HG03097 (cell line): ENCODE data around the gene MNAT1.

ENCODE experiments used
- ATAC-seq: cut with Tn5 transposase; IDR thresholded peaks from one replicate; pipeline ENCODE4 v1.9.1; 2021; ENCODE audit not compliant: unreplicated experiment, low FRiP score

MNAT1 gene

DNA sequence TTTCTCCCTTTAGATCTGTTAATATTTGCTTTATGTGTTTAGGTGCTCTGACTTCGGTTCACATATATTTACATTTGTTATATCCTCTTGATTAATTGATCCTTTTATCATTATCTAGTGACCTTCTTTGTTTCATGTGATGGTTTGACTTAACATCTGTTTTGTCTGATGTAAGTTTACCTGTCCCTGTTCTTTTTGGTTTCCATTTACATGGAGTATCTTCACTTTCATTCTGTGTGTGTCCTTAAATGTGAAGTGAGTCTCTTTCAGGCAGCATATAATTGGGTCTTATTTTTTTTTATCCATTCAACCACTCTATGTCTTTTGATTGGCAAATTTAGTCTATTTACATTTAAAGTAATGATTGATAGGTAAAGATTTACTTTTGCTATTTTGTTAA is 222.1 kb downstream of the MNAT1 start:
- ATAC-seq, result no peak

DNA sequence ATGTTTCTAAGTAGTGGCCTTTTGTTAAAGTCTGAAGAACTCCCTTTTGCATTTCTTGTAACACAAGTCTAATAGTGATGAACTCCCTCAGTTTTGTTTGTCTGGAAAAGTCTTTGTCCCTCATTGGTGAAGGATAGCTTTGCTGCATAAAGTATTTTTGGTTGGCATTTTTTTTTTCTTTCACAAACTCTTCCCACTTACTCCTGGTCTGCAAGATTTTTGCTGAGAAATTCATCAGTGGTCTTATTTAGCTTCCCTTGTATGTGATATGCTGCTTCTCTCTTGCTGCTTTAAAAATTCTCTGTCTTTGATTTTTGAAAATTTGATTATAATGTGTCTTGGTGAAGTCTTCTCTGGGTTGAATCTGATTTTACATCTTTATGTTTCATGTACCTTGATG is 223.6 kb downstream of the MNAT1 start:
- ATAC-seq, result no peak

DNA sequence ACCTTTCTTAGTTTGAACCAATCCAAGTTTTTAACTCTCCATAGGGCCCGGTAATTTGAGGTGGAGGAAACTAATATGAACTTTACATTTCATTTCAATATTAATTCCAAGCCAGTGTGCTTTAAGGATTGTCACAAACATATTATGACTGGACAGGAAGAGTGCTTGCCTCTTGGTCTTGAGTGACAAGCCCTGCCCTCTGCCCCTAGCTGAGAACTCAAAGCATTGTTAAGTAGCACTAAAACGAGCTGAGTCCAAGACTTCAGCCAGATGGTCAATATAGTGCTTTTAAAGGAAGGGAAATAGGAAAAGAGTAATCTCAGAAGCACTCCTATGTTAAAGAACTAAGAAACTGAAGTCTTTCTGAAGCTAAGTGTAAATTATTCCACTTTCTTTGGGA is 229.2 kb downstream of the MNAT1 start:
- ATAC-seq, result no peak

DNA sequence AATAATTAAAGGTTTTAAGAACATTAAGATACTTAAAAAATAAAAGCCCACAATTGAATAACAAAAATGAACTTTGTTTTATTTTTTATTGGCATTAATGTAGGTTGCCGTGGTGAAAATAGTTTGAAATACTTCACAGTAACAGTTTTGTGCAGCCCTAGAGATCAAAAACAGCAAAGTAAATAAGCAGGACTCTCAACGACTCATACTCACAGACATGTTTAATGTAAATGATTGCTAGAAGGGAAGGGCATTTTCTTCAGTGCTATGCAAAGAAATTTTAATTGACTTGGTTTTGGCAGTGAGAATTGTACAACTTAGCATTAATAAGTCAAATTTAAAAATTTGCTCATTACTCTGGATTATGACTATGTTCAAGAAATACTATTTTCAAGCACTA is 230.3 kb downstream of the MNAT1 start:
- ATAC-seq, result no peak

DNA sequence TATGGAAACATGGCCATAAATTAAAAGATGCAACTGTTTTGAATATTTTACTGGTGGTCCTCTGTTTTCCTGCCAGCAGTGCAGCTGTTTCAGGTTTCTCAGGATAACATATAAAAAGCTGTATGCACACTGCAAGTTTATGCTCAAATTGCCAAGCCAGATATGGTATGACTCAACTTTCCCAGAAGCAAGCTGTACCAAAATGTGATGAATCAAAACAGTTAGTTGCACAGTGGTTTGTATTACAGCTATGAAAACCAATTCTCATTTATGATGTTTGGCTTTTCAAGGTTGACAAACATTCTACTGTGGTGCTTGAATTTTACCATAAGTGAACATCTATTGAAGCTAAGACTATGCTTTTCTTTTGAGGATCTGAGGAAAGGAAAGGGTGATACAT is 230.8 kb downstream of the MNAT1 start:
- ATAC-seq, result no peak

DNA sequence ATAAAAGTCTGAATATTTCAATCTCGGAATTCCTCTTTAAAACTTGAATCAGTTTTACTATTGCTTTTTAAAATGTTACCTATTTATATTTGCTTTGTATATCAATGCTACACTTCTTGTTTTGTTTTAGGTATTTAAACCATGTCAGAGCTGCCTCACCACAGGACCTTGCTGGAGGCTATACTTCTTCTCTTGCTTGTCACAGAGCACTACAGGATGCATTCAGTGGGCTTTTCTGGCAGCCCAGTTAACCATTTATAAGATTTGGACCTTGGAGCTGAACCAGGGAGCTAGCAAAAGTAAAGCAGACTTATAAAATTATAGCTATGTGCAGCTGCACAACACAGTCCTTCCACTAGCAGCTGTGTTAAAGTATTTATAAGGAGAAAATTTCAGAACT is 233.5 kb downstream of the MNAT1 start:
- ATAC-seq, result no peak

DNA sequence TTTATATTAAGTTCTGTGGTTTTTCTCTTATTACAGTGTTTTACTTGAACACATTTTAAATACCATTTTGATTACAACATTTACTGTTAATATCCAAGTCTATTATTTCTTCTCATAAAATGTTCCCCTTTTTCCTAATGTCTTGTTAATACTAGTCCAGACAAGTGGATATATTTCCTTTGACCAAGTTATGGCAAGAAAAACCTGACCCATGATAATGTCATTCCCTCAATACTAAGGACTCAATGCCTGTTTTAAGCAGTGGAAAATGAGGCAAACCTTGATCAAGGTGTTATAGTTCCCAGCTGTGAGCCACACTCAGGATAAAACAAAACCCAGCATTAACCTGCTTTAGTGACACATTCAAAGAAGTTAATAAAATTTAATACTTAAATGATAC is 234.1 kb downstream of the MNAT1 start:
- ATAC-seq, result no peak

DNA sequence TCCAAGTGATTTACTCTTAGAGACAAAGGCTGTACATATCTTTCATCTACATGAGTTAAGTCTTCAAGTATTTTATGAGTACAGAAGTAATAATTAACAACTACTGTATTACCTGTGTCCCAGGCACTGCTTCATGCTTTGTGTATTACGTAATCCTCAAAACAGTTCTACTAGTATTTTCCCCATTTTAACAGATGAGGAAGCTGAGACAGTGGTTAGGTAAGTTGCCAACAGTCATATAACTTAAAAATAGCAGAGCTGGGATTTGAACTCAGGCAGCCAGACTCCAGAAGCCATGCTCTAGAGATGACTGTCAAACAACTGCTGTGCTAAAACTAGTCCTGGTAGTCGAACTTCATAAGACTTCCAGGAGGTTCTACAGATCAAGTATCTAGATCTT is 235.6 kb downstream of the MNAT1 start:
- ATAC-seq, result no peak

DNA sequence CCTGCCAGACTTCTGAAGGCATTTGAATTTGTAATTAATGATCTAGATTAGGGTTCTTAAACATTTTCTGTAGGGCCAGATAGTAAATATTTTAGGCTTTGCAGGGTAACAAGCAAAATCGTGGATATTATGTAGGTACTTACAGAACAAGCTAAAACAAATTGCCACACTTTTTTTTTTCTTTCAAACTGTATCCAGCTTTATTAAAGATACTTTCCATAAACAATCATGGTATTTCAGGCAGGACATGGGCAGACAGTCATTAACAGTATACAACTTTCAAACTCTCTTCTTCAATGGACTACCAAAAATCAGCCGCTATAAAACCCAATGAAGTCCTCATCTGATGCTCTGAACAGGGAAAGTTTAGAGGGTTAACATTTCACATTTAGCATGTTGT is 236.7 kb downstream of the MNAT1 start:
- no peak for ATAC-seq

DNA sequence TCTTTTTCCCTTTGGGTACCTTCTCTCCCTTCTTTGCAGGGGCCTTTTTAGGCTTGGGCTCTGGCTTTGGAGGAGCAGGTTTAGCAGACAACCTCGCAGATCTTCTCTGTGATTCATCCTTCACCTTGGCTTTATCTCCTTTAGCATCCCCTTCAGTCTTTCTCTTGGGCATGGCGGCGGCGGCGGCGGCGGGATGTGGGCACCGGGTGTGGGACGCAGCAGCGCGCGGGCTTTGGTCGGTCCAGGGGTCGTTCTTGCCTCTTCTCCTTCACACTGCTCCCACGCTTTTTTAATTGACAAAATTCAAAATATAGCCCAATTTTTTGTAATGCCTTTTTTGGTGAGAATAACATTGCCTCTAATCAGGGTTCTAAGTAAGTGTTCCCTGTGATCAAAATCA is 237.7 kb downstream of the MNAT1 start:
- ATAC-seq, result no peak

DNA sequence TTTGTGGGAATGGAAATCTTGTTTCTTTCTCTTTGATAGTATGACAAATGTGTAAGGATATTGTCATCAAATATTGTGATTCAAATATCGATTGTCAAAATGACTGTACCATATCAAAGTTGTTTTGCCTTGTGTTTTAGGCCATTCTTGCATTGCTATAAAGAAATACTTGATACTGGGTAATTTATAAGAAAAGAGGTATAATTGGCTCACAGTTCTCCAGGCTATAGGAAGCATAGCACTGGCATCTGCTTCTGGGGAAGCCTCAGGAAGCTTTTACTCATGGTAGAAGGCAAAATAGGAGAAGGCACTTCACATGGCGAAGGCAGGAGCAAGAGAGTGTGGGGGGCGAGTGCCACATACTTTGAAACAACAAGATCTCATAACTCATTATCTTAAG is 238.5 kb downstream of the MNAT1 start:
- no peak for ATAC-seq

DNA sequence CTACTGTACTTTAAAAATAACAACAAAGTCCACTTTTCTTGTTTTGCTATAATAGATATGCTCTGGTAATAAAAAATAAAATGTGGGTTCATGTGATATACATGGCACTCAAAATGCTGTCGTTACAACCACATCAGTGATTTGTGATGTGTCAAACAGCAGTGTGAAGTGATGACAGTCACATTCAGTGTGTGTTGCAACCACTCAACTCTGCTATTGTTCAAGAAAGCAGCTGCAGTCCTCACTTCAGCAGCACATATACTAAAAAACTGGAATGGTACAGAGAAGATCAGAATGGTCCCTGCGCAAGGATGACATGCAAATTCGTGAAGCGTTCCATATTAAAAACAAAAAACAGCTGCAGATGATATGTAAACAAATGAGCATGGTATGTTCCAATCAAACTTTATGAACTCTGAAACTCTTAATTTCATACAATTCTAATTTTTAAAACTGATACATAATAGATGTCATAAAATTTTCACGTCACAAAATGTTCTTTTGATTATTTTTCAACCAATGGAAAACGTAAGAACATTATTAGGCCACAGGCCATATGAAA is 239.6 kb downstream of the MNAT1 start:
- ATAC-seq, result no peak

DNA sequence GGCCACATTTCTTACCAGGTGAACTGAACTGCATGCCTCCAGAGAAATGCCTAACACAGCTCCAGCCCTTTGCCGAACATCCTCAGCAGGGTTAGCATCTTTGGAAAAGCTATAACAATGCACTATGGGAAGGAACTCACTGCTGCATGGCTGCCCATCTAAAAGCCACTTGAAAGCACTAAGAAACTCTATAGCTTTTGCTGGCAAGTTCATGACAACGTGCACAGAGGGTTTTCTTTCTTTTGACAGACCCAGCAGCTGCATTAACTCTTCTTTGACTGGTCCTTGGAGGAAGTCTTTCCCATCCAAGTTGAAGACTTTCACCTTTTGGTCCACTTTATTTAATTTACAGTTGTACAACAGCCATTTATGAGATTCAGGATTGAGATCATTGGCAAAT is 241.0 kb downstream of the MNAT1 start:
- ATAC-seq, result no peak

DNA sequence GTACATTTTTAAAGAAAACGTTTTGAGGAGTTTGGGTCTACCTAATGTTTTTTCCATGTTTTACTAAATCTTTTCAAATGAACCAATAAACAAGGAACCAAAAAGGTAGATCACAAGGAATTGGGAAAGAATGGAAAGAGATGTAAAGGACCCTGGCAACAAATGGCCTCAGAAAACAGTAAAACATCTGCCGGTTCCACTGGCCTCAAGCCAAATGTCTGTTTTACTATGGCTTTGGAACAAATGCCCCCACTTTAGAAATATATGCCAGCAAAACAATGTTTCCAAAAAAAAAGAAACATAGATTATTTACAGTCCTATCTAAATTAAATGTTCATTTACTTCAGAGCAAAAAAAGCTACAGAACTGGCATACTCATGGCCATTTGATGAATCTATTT is 243.3 kb downstream of the MNAT1 start:
- ATAC-seq, result no peak

DNA sequence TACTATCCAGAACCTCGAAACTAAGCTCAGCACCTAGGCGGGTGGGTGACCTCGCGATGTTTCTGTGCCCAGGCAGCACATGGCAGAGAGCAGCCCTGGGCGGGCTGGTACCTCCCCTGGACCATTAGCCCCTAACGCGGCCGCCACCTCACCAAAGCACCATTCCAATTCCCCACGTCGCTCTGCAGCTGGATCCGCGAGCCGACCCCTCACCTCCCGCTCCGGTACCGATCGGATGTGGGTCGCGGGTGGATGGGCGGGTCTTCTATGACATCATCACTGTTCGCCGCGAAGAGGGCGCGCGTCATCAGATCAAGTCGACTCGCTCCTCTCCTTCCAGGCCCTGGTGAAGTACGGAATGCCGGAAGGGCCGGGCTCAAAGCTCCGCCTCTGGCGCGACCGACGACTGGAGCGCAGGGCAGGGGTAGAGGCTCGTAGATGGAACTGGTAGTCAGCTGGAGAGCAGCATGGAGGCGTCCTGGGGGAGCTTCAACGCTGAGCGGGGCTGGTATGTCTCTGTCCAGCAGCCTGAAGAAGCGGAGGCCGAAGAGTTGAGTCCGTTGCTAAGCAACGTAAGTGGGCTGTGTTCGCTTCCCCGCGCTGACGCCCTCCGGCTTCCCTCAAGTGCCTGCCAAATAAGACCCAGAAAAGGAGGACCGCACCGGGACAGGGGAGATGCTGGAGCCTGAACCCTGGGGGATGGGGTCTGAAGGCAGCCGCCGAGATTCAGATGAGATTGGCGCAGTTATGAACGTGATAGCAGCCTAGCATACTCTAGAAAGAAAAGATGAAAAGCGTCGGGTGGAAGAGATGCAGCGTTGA is 246.5 kb downstream of the MNAT1 start, which contains the start of the genes SLC38A6 and TRMT5:
SLC38A6 (plus strand) TSS at position 435 of the 822 bp plus-strand sequence; CDS start at position 468, 33 bp downstream.
TRMT5 (minus strand) TSS at position 269 of the 822 bp plus-strand sequence; CDS start at position 163, 106 bp downstream.
- ATAC-seq, result peak; percentile 88

DNA sequence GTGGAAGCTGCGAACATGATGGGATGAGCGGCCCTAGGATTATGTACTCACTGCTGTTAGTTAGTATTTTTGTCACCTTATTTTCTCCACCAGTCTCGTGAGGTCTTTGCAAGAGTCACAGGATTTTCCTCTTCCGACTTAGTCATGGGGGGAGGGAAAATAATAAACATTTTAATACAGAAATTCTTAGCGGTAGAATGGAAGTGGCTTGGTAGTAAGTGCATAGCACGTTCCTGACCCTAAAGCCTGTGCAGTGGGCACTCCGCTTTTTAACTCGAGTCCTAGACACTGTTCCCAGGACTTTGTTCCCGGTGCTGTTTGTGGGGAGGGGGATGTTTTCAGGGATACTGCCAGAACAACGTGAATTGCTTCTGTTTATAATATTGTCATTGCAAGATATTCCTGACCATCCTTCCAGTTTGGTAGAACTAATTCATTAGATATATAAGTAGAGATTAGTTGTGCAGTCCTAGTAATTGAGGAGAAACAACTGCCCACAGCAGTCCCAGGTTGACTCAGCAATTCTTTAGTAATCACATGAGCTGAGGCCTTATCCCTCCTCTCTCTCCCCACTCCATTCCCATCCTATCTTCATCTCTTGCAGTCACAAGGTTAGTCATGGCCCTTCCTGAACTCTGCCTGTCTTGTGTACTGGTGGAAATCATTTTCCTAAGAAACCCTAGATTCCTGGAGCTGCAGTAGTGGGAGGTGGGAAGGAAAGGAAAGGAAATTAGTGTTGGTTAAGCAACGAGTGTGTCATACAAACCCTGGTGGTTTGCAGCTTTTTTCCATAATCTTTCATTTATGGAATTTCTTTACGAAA is 247.3 kb downstream of the MNAT1 start:
- ATAC-seq, result no peak

DNA sequence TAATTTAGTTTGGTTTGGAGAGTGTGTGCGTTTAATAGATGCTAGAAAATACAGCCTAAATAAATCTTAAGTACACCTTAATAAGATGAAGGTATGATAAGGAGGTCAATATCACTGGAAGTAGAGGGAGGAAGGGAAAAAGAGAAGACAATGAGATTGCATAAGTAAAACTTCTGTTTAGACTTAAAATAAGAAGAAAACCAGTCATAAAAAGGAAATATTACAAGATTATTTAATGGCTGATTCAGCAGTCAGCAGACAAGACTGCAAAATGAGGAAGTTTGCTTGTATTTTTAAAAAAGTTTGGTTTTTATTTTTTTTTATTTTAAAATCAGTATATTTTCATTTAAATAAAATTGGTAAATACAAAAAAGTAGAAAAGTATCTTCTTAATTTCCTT is 249.6 kb downstream of the MNAT1 start:
- no peak for ATAC-seq

DNA sequence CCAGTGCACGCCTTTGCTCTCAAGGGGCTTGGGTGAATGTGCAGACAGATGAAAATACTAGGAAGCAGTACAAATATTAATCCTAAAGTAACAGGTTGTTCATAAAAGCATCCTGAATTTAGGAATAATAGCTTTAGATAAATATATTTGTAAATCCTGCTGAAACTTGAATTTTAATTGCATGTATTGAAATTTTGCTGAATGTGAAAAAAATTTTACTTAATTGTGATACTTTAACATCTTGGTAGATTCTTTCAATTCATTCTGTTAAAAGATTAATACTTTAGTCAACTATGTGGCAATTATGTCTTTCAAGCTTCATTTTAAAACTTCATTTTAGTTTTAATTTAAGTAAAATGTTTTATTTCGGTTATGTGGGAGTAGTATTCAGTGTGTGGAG is 251.9 kb downstream of the MNAT1 start:
- ATAC-seq, result no peak

DNA sequence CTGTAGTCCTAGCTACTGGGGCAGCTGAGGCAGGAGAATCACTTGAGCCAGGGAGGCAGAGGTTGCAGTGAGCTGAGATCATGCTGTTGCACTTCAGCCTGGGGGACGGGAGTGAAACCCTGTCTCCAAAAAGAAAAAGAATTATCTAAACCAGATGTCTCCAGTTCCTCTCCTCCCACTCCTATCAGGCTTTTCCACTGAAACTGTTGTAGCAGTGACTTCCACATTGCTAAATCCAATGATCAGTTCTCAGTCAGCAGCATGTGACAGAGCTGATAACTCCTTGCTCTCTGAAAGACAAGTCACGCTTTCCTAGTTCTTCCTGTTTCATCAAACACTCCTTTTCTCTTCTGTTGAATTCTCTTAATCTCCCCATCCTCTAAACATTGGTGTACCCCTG is 255.0 kb downstream of the MNAT1 start:
- ATAC-seq, result no peak

DNA sequence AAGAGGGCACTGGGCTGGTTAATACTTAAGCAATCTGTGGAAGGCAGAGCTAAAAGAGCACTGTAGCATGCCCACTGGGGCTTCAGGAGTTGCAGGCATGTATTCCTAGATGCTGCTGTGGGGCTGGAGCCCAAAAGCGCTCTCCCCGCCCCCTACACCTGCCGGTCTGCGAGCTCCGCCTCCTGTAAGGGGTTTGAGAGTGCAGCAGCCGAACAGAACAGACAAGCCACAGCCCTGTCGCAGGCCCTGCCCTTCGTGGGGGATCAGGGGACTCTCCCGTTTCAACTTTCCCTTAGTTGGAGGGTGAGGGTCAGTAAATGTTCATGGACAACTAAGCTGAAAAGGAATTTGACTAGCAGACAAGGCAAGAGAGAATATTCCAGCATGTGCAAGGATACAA is 264.1 kb downstream of the MNAT1 start:
- no peak for ATAC-seq

DNA sequence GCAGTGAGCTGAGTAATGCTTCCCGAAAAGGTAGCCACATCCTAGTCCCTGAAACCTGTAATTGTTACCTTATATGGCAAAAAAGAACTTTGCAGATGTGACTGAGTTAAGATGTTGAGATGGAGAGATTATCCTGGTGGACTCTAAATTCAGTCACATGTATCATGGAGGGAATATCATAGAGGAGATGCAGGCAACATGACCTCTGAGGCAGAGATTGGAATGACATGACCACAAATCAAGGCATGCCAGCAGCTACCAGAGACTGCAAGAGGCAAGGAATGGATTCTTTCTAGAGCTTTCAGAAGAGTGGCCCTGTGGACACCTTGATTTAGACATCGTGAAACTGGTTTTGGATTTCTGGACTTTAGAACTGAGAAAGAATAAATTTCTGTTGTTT is 265.0 kb downstream of the MNAT1 start:
- no peak for ATAC-seq
